ENCODE measurements around the gene PHB1. TPM values are rescaled to one million over a fixed set of nuclear protein-coding genes. Genes with fewer than 3 reads are reported as not detected.
"Not testable (repeated sequence)": the region's sequence is repeated elsewhere in the genome, so short reads cannot be mapped to it uniquely, and the experiment has no call there.

The PHB1 gene
- total RNA-seq, 1 donor from 2014 or later = 141 TPM

DNA sequence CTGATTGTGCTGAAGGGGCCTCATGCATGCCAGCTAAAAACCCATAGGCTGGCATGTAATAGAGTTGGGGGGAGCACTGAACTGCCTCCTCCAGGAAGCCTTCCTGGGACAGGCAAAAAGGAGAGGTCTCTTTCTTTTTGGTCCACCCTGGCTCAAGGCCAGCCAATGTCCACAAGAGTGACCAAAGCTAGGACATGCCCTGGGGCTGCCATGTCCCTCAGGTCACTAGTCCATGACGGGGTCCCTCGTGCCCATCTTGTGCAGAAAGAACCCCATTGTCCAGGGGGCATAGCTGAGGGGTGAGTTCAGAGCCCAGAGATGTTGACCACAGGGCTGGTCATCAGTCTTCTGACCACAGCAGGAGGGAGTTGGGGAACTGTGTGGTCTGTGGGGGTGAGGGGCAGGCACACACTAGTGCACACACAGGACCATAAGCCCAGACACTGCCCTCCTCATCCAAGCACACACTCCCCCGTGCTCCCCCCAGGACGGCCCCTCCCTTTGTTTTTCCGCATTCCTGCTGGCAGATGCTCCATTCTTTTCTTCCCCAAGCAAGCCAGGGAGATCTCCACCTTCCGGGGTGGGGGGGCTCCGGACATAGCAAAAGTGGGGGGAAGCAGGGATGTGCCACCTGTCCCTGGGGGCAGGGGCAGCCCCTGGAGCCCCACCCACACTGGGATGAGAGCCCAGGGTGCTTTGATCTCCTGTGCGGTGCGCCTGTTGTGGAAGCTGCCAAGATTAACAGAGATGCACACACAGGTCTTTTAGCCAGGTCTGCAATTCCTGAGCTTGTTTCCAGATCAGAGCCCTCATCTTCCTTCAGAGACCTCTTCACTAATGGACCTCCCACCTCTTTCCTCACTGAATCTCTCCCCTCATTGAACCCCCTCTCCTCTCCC is 25.2 kb upstream of the PHB1 start:
- no peak for DNase-seq (ENCODE audit: low spot score)

DNA sequence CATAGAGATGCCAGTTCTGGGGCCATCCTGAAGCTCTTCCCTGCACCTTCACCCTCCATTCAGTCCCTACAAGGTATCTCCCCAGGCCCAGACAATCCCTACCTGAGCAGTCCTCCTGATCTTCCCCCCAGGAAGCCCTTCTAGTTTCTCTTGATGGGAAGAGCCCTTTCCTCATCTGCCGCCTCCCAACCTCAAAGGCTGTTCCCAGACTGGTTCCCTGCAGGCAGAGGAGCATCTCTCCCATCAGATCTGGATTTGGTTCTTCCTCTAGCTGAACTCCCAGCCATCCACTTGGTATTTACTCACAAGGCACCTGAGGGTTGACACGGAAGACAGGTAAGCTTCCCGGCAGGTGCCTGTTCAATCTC is 24.6 kb upstream of the PHB1 start:
- DNase-seq (ENCODE audit: low spot score) = no peak

DNA sequence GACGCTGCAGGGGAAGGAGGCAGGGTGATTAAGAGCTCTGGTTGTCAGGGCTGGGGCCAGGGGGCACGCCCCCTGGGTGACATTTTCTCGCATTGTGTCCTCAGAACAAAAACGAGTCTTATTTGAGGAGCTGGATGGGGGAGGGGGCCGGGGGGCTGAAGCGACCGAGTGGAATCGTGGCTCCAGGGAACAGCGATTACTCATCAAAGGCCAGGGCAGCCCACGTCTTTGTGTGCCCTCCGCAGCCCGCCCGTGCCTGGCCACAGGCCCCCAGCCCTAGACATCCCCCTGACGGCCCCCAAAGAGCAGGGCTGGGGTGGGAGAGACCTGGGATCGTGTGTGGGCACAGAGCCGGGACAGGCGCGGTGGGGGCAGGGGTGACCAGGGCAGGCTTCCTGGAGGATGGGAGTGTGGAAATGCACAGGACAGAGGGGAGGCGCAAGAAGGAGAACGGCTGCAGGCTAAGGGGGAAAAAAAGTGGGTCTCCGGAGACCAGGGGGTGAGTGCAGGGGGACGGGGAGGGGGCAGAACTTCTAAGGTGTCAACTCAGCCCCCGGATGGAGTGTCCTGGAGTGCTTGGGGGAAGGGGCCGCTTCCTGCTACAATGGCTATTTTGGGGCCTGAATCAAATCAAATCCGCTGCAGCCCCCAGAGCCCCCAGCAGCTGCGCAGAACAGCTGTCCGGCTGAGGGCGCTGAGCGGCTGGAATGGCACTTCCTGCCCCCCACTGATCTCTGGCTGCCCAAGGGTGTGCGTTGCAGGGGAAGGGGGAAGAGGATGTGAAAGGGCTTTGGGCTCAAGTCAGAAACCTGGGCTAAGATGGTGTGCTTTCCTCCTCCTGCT is 24.0 kb upstream of the PHB1 start:
- no peak for DNase-seq (ENCODE audit: low spot score)

DNA sequence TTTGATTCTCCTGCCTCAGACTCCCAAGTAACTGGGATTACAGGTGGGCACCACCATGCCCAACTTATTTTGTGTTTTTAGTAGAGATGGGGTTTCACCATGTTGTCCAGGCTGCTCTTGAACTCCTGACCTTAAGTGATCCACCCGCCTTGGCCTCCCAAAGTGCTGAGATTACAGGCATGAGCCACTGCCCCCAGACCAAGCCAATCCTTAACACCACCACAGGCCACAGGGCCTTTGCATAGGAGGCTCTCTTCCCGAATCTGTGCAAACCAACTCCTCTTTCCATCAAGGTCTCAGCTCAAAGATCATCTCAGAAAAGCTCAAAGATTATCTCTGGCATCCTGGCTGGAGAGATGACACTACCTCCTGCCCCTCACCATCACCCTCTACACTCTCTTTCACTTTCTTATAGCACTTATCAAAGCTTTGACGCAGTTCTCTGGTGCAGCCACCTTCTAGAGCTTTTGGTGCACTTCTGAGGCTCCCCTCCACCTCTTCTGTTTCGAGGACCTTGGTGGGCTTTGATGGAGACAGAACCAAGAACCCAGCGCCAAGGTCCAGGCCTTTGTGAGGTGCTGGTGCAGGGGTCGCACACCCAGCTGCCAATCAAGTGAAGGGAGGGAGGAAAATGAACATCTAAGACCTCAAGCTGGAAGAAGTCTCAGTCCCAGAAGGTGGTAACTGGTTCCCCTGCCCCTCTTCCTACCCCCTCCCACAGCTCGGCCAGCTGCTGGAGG is 23.2 kb upstream of the PHB1 start:
- no peak for DNase-seq (ENCODE audit: low spot score)

DNA sequence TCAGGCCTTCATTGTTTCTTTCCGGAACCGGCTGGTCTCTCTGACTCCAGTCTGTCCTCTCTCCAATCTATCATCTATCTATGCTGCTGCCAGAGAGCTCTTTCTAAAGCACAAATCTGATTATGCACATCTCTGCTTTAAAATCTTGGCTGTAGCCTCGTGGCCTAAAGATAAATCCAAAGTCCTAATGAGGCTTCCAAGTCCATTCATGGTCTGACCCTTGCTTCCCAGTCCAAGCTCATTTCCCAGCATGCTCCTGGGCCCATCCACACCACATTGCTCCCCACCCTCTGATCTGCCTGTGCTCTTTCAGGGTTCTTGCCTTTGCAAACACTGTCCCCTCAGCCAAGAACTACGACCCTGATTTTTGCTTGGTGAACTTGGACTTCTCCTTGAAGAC is 21.5 kb upstream of the PHB1 start:
- no peak for DNase-seq (ENCODE audit: low spot score)

DNA sequence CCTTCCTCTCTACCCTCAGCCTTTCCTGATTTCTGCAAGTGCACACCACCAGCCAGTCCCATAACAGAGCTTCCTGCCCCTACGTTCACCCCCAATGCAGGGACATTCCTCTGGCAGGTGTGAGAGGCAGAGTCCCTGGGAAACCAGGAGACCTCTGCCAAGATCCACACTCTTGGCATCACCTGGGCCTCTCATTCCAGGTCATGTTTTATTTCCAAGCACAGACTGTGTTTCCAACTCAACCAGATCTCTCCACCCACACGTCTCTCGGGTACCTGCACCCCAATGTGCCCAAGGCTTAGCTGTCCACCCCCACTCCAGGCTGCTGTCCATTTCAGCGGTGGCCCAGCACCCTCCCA is 21.0 kb upstream of the PHB1 start:
- DNase-seq (ENCODE audit: low spot score) = no peak

DNA sequence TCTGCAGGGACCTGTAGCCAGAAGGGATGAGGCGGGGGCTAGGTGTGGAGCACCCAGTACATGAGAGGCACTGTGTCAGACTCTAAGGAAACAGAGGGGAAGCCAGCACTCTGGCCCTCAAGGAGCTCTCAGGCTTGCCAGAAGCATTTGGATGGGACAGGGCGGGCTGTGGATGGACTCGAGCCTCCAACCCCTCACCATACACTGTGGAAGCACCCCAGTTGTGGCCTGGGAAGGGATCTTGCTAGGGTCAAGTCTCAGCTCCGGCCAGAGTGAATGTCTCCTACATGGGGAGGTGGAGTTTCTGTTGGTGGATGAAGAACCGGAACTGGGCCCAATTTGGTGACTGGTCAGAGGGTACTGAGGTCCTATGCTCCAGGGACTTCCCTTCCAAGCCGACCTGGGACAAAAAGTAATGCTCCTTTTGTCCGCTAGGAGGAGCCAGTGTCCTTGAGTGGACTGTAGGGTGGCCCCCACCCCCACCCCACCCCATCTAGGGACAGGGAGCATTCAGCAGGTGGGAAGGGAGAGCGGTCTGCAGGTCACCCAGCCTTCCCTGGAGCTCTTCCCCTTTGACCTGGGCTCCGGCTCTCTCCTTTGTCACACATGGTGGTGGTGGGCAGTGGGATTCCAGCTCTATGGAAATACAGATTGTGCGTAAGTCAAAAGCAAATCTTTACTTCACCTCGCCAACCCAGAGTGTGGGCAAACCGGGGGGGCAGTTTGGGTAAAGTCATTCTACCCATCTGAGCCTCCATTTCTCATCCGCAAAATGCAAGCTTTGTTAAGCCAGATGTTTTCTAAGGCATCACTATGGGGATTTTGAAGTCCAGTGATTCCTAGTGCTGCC is 20.4 kb upstream of the PHB1 start:
- peak; percentile 23 for DNase-seq (ENCODE audit: low spot score)

DNA sequence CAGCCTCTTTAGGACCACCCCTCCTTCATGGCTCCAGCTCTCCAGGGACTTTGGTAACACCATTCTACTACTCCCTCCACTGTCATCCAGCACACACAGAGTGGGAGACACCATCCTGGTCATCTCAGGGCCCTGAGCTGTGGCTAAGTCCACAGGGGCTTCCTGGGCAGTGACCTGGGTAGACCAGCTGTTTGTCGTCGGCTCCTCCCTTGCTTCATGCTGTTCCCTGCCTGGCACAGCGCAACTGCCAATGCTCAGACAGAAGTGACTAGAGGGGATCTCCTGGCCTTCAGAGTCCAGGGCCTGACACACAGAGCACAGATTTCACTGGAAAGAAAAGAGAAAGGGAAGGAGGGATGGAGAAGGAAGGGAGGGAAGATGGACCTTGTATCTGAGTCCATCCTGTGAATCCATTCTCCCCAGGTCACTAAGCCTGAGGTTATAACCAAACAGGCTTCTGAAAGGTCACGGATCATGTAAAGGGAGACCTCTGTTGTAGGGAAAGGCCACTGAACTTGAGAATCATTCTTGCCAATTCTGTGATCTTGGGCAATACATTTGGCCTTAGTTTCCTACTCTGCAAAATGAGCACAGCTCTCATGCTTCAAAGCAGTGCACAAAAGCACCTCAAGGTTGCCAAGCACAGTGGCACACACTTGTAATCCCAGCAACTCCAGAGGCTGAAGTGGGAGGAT is 18.5 kb upstream of the PHB1 start:
- no peak for DNase-seq (ENCODE audit: low spot score)

DNA sequence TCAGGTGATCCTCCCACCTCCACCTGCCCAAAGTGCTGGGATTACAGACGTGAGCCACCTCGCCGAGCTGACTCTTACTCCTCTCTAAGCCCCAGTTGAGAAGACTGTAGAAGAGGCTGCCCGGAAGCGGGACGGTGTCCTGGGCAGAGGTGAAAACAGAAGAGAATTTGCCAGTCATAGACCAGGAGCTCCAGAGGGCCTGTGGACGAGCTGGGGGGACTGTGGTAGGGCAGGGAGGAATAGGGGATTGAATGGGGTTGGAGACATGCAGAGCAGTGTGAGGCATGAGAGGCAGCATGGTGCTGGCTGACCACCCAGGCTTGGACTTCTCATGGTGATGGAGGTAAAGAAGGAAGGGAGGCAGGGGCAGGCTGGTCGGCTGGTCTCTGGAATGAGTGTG is 17.1 kb upstream of the PHB1 start:
- DNase-seq (ENCODE audit: low spot score) = no peak

DNA sequence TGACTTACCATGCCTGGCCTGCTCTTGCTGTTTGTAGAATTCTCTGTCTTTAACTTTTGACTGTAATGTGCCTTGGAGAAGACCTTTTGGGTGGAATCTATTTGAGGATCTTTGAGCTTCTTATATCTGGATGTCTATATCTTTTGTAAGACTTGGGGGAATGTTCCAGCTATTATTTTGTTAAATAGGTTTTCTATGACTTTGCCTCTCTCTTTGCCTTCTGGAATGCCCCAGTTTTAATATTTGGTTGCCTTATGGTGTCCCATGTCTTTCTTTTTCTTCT is 10.3 kb upstream of the PHB1 start:
- DNase-seq (ENCODE audit: low spot score) = no peak

DNA sequence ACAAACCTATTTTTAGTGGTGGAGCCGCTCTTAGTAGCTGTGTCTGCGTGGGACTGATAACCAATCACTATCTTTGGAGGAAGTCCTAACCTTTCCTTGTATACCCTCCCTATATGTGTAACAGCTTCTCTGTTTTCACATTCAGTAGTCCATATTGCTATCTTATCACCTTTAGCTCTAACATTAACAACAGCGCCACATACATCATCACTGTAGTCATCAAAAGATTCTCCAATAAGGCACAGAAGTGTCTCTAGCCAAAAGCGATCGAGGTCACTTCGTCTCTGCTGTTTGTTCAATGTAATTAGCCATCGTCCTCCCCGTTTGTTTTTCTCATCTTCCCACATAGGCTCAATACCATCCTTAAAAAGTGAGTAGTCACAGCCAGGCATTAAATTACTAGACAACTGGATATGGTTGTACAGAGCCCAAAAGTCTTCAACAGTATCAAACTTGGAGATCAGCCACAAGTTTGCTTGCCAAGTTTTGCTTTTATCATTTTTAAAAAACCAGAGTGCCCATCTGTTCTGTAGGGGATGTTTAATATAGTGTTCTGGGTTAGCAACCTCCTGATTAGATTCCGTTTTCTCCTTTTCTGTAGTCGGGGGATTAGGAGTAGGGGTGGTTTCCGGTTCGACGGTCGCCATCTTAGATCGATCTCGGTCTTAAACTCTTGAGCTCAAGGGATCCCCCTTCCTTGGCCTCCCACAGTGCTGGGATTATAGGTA is 9.8 kb upstream of the PHB1 start:
- not testable (repeated sequence) for DNase-seq (ENCODE audit: low spot score)

DNA sequence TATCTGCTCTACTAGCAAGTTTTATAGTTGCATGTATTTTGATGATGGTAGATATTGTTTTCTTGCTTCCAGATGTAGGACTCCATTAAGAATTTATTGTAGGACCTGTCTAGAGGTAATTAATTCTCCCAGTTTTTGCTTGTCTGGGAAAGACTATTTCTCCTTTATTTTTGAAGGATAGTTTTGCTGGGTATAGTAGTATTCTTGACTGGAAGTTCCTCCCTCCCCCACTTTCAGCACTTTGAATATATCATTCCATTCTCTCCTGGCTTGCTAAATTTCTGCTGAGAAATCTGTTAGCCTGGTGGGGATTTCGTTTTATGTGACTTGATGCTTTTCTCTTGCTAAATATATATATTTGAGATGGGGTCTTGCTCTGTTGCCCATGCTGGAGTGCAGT is 8.0 kb upstream of the PHB1 start:
- DNase-seq (ENCODE audit: low spot score) = no peak

DNA sequence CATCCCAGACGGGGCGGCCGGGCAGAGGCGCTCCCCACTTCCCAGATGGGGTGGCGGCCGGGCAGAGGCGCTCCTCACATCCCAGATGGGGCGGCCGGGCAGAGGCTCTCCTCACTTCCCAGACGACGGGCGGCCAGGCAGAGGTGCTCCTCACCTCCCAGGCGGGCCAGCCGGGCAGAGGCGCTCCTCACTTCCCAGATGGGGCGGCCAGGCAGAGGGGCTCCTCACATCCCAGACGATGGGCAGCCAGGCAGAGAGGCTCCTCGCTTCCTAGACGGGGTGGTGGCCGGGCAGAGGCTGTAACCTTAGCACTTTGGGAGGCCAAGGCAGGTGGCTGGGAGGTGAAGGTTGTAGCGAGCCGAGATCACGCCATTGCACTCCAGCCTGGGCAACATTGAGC is 5.1 kb upstream of the PHB1 start:
- not testable (repeated sequence) for DNase-seq (ENCODE audit: low spot score)

DNA sequence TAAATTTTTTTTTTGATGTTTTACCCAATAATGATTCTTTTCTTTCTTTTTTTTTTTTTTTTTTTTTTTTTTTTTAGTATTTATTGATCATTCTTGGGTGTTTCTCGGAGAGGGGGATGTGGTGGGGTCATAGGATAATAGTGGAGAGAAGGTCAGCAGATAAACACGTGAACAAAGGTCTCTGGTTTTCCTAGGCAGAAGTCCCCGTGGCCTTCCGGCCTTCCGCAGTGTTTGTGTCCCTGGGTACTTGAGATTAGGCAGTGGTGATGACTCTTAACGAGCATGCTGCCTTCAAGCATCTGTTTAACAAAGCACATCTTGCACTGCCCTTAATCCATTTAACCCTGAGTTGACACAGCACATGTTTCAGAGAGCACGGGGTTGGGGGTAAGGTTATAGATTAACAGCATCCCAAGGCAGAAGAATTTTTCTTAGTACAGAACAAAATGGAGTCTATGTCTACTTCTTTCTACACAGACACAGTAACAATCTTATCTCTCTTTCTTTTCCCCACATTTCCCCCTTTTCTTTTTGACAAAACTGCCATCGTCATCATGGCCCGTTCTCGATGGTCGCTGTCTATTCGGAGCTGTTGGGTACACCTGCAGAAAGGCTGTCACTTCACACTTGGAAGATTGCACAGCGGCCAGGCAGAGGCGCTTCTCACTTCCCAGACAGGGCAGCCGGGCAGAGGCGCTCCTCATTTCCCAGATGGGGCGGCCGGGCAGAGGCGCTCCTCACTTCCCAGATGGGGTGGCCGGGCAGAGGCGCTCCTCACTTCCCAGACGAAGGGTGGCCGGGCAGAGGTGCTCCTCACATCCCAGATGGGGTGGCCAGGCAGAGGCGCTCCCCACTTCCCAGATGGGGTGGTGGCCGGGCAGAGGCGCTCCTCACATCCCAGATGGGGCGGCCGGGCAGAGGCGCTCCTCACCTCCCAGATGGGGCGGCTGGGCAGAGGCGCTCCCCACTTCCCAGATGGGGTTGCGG is 4.4 kb upstream of the PHB1 start:
- DNase-seq (ENCODE audit: low spot score) = not testable (repeated sequence)

DNA sequence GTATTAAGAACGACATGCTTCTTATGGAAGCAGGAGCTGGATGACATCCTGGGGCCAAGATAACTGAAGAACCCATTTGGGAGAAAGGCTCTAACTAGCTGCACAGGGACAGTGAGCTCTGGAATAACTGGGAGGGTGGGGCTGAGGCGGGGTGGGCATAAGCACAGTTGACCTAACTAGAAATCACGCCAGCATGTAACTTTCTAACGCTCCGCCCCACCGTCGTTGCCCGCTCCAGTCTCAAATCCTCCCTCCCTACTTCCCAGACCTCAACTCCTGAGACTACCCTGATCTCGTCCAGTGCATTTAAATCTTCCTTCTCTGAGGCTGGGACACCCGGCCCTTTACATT is 436 bp downstream of the PHB1 start:
- DNase-seq (ENCODE audit: low spot score) = no peak

DNA sequence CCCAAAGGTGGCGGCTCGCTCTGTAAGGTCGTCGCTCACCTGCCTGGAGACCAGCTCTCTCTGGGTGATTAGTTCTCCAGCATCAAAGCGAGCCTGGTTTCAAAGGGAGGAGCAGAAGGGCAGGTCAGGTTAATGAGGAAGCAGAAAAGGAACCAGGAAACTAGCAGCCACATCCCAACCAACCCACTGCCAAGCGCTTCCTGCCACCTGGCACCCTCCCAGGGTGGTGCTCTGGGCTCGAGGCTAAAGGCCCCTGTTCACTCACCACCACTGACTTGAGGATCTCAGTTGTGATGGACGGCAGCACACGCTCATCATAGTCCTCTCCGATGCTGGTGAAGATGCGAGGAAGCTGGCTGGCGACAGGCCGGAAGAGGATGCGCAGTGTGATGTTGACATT is 5.6 kb downstream of the PHB1 start:
- no peak for DNase-seq (ENCODE audit: low spot score)

DNA sequence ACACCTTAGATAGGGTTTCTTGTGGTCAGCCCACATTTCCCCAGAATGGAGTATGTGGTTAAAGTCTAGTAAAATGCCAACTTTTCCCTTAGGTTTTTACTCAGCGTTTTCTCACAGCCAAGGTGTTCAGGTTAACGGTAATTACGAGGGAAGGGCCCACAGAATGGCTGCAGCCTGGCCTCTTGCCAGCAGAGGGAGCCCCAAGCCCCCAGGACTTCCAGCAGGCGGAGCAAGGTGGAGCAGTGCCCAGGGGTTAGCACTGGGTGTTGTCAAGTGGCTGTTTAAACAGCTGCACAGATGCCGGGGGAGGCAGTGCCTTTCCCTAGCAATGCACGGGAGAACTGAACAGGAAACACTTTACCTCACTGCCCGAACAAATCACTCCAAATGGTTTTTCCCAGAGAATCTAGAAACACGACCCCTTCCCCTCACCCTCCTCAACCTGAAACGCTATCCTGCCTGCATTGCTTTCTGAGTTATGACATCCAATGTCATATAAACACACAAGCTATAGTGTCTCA is 6.6 kb downstream of the PHB1 start:
- peak; percentile 72 for DNase-seq (ENCODE audit: low spot score)

DNA sequence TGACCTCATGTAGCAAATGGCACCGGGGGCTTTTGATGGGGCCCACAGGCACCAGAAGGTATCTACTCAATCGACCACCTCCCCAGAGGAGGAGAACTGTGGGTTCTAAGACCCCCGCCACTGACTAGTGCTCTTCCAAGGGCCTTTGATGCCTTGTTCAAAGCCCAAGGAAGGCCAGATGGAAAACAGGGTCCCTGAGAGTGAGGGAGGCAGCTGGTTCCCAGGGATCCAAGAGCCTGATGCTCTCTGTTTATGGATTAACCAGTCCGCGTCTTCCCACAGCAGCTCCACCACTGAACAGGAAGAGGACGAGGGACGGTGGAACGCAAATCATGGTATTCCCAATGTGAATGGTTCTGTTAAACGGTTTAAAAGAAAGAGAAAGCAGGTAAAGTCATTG is 7.6 kb downstream of the PHB1 start:
- DNase-seq (ENCODE audit: low spot score) = no peak

DNA sequence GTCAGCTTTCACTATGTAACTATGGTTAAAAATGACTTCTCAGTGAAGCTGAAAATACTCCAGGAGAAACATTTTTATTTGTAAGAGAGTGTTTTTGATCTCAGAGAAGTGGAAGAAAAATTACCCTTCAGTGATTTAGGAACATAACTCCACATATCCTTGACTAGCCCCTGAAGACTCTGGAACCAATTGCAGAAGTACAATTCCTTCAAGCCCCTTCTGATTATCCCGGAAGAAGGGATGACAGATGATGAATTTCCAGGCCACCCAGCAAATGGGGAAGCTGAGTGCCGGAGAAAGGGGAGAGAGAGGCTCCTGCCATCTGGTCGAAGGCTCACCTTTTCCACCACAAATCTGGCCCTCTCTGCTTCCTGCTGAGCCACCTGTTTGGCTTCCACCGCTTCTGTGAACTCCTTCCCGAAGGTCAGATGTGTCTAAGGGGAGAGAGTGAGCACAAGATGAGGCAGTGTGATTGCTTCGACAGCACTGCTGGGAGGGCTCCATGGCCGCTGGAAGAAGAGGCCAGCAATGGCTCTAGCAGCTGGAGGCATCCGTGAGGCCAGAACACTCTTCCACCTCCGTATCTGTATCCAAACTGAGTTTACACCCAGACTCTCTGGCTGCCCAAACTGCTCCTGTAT is 8.1 kb downstream of the PHB1 start:
- no peak for DNase-seq (ENCODE audit: low spot score)
